SIG-M5 treated with dmso at 0.1 percent for 504 hours (cell line): ENCODE results near the gene SIPA1L3.

Experiments used
- DNase-seq: peaks from one replicate; lab custom pipeline; 2025; ENCODE audit not compliant: unreplicated experiment; lab: John Stamatoyannopoulos, UW

The SIPA1L3 gene

GRCh38 chr19:38182536-38183210, 275.7 kb downstream of the SIPA1L3 start:
- no peak for DNase-seq

- no peak for DNase-seq
Observed at GRCh38 chr19:38183251-38183897, 276.4 kb downstream of the SIPA1L3 start.

GRCh38 chr19:38184815-38185214, 277.8 kb downstream of the SIPA1L3 start:
- DNase-seq = no peak

DNA sequence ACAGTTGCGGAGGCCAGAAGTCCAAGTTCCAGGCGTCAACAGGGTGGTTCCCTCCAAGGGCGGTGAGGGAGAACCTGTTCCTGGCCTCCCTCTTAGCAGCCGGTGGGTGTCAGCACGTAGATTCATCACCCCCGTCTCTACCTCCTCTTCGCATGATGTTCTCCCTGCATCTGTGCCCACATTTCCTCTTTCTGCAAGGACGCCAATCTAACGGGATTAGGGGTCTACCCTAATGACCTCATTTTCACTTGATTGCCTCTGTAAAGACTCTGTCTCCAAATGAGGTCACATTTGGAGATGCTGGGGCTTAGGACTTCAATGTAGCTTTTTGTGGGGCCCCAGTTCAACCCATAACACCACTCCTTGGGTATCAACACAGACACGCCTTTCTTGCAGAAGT, 278.6 kb downstream of the SIPA1L3 start:
- no peak for DNase-seq

DNA sequence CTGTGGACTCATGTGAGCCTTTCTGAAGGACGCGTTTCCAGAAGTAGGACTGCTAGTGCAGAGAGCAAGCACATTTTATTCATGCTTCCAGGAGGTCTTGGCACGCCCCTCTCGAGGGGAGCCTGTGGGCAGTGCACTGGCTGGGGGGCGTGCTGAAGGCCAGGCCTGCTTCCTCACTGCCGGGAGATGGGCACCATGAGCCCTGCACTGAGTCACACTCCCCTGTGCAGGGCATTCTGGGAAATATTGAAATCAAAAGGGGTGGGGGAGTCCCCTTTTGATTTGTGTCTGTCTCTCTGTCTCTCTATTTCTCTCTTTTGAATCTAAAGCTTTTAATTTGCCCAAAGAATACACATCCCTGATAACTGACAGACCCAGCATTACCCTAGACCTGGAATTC, 283.1 kb downstream of the SIPA1L3 start:
- DNase-seq = no peak

- DNase-seq = no peak
Observed at GRCh38 chr19:38190793-38191192, 283.8 kb downstream of the SIPA1L3 start.

GRCh38 chr19:38191747-38192146, 284.7 kb downstream of the SIPA1L3 start:
- no peak for DNase-seq

DNA sequence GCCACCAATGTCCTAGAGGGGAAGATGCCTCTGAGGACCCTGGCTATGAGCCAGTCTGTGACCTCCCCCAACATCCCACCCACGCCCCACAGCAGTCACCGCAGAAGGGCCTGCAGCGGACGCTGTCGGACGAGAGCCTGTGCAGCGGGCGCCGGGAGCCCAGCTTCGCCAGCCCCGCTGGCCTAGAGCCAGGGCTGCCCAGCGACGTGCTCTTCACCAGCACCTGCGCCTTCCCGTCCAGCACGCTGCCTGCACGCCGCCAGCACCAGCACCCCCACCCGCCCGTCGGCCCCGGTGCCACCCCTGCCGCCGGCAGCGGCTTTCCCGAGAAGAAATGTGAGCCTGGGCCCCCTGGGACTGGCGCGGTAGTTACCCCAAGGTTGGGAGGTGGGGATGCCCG, 286.4 kb downstream of the SIPA1L3 start:
- no peak for DNase-seq

- DNase-seq = no peak
Observed at GRCh38 chr19:38194061-38194701, 287.2 kb downstream of the SIPA1L3 start.

DNA sequence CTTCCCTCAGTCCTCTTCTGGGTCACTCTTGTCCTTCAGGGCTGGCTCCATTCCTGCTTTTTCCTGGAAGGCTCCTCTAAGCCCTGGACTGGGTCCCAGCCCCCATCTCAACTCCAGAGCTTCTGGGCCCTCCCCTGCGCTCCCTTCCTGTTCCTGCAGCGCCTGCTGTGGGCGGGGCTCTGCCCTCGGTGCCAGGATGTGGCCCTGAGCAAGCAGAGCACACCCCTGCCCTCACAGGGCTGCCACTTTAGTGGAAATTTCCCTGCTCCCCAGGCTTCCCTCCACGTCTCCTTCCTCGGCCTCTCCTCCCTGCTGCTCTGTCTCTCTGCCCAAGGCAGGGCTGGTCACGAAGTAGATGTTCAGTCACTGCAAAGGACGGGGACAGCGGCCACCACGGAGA, 288.2 kb downstream of the SIPA1L3 start:
- no peak for DNase-seq

GRCh38 chr19:38196245-38196837, 289.3 kb downstream of the SIPA1L3 start:
- no peak for DNase-seq

DNA sequence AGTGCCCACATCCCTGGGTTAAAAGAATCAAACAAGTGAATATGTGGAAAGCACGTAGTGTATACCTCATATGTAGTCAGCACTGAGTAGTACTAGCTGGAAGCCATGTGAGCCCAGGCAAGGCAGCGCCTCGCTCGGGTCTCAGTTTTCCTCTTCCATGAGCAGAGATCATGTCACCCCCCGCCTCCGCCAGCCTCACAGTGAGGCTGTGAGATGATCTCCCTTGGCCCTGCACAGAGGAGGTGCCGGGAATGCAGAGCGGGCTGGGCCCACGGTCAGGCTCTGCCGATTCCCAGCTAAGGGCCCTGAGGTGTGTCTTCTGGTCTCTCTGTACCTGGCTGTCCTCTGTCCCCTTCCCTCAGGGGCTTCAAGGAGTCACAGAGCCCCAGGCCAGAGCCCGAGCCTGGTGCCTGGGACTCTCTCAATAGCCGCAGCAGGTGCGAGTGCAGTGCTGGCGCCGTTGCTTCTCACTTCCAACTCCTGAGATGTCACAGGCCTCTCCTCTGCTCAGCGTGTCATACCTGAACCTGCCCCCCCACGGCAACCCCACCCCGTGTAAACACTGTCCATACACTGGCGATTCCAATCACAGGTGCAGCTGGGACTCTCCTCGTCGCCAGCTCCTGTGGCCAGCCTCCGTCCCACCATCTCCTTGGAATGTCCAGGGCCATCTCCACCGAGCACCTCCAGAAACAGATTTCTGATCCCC, 290.1 kb downstream of the SIPA1L3 start:
- no peak for DNase-seq

GRCh38 chr19:38197937-38198704, 291.1 kb downstream of the SIPA1L3 start:
- no peak for DNase-seq

GRCh38 chr19:38199340-38199739, 292.3 kb downstream of the SIPA1L3 start:
- DNase-seq = no peak

- no peak for DNase-seq
Observed at GRCh38 chr19:38201731-38202130, 294.7 kb downstream of the SIPA1L3 start.

- no peak for DNase-seq
Observed at GRCh38 chr19:38202504-38202903, 295.5 kb downstream of the SIPA1L3 start.

GRCh38 chr19:38203197-38203596, 296.2 kb downstream of the SIPA1L3 start:
- DNase-seq = no peak

- no peak for DNase-seq
Observed at GRCh38 chr19:38204096-38204495, 297.1 kb downstream of the SIPA1L3 start.

DNA sequence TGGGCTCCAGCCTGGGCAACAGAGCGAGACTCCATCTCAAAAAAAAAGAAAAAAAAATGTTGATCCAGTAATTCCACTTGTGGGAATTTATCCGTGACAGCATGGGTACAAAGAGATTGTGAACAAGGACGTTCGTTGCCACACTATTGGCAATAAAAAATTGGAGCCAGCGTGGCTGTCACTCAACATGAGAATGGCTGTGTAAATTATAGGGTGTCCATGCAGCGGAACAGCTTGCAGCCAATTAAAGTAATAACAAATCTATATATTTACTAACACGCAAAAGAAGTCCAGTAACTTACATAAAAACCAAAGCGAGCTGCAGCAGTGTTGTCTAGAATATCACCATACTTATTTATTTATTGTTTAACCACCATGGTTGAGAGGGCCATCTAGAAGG, 297.7 kb downstream of the SIPA1L3 start:
- DNase-seq = no peak

- no peak for DNase-seq
Observed at GRCh38 chr19:38206006-38206745, 299.2 kb downstream of the SIPA1L3 start.
